ENCODE measurements around the gene CHPF2.

Gene CHPF2

DNA sequence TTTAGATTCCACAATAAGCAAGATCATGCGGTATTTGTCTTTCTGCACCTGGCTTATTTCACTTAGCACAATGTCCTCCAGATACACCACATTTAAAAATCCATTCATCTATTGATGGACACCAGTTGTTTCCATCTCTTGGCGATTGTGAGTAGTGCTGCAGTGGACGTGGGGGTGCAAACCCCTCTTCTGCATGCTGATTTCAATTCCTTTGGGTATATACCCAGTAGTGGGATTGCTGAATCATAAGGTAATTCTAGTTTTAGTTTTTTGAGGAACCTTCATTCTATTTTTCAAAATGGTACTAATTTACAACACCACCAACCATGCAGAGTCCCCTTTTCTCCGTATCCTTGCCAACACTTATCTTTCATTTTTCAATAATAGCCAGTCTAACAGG, 43.2 kb upstream of the CHPF2 start:
- no peak overlapping the region for H3K4me3 ChIP-seq (ENCODE audit: control insufficient read depth, low read depth, low read length)
- DNase-seq (ENCODE audit: low read depth), result no peak
- TF ChIP-seq, protein P1, sequence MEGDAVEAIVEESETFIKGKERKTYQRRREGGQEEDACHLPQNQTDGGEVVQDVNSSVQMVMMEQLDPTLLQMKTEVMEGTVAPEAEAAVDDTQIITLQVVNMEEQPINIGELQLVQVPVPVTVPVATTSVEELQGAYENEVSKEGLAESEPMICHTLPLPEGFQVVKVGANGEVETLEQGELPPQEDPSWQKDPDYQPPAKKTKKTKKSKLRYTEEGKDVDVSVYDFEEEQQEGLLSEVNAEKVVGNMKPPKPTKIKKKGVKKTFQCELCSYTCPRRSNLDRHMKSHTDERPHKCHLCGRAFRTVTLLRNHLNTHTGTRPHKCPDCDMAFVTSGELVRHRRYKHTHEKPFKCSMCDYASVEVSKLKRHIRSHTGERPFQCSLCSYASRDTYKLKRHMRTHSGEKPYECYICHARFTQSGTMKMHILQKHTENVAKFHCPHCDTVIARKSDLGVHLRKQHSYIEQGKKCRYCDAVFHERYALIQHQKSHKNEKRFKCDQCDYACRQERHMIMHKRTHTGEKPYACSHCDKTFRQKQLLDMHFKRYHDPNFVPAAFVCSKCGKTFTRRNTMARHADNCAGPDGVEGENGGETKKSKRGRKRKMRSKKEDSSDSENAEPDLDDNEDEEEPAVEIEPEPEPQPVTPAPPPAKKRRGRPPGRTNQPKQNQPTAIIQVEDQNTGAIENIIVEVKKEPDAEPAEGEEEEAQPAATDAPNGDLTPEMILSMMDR (IDR thresholded peaks at IDR 0.05; ENCODE audit: control insufficient read depth, insufficient read depth, low read depth, low read length, missing control alignments), result no peak

DNA sequence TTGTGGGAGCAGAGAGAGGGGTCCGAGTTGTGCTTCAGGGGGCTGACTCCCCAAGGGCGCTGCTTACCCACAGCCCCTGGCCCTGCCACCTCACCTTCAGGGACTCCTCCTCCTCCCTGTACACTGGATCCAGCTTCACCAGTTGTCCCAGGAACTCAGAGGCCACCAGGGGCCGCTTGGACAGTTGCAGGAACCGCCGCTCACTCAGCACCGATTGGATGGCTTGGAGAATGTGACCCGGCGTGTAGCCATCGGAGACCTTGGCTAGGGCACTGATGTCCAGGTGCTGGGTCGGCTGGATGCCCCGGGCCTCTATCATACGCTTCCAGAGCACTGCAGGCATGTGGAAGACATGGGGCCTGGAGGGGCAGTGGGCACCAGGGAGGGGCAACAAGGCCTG, 40.7 kb upstream of the CHPF2 start:
- no peak overlapping the region for H3K4me3 ChIP-seq (ENCODE audit: control insufficient read depth, low read depth, low read length)
- DNase-seq (ENCODE audit: low read depth), result no peak
- TF ChIP-seq, protein P1 (IDR thresholded peaks at IDR 0.05; ENCODE audit: control insufficient read depth, insufficient read depth, low read depth, low read length, missing control alignments), result no peak

DNA sequence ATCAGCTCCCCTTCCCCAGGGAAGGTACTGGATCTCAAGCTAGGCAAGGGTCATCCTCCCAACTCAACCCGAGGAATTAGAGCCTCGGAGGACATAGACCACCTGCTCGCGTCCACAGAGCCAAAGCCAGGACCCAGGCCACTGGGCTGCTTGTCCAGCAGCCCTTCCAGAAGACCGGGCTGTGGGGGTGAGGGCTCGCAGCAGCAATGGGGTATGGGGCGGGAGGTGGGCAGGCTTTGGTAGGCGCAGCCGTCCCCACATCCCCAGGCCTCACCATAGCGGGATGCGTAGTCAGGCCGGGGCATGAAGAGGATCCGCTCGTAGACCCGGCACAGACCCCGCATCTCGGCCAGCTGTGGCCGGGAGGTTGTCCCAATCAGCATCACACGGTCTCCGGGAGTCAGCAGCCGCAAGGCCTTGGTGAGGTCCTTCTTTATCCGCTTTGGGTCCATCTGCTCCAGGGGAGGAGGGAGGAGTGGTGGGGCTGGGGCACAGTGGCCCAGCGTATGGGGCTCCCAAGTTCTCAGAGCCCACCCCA, 40.2 kb upstream of the CHPF2 start:
- TF ChIP-seq, protein P1 (IDR thresholded peaks at IDR 0.05; ENCODE audit: control insufficient read depth, insufficient read depth, low read depth, low read length, missing control alignments), result no peak
- DNase-seq (ENCODE audit: low read depth), result no peak

DNA sequence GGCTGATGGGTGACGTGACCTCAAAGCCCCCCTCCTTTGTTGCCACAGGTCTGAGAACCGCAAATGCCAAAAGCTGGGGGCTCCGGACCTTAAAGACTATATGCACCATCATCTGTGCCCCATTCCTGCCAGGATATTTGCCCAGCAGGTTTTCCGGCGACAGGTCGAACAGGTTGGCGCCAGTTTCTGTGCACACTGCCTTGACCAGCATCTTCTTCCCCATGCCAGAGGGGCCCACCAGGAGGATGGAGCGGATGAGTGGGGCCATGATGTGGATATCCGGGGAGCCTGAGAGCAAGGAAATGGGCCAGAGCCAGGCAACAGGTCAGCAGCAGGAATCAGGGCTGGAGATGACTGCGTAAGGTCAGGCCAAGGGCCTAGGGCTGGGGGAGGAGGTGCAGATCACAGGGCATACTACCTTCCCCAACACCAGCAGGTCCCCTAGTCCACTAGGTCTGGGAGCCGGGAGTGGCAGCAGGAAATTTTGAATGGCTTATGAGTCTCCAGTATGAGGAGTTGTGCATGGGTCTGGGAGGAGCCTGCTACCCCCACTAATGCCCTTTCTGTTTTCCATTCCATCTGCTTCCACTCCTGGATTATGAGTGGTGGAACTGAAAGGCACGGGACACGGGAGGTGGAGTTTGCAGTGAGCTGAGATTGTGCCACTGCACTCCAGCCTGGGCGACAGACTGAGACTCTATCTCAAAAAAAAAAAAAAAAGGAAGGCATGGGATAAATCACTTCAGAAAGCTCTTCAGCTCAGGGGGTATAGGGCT, 38.9 kb upstream of the CHPF2 start:
- no peak for DNase-seq (ENCODE audit: low read depth)
- TF ChIP-seq, protein P1 (IDR thresholded peaks at IDR 0.05; ENCODE audit: control insufficient read depth, insufficient read depth, low read depth, low read length, missing control alignments), result no peak
- no peak overlapping the region for H3K4me3 ChIP-seq (ENCODE audit: control insufficient read depth, low read depth, low read length)

More for the DNA sequence above, 40.2 kb upstream of the CHPF2 start:
- no peak overlapping the region for H3K4me3 ChIP-seq (ENCODE audit: control insufficient read depth, low read depth, low read length)

DNA sequence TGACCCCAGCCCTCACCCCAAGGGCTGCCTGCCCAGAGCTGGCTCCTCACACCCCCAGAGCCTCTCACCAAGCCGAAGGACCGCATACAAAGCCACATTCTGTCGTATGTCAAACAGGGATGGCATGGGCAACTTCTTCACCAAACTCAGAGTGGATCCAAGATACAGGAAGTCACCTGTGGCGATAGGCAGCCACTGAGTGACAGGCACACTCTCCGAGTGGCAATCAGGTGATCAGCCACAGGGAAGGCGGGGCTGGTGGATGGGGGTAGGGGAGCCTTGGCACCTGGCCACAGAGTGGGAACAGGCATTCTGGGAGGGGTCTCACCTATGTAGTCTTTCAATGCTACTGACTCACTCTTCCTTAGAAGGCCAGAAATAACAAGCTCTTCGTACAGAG, 38.1 kb upstream of the CHPF2 start:
- no peak overlapping the region for H3K4me3 ChIP-seq (ENCODE audit: control insufficient read depth, low read depth, low read length)
- DNase-seq (ENCODE audit: low read depth), result no peak
- TF ChIP-seq, protein P1 (IDR thresholded peaks at IDR 0.05; ENCODE audit: control insufficient read depth, insufficient read depth, low read depth, low read length, missing control alignments), result no peak

DNA sequence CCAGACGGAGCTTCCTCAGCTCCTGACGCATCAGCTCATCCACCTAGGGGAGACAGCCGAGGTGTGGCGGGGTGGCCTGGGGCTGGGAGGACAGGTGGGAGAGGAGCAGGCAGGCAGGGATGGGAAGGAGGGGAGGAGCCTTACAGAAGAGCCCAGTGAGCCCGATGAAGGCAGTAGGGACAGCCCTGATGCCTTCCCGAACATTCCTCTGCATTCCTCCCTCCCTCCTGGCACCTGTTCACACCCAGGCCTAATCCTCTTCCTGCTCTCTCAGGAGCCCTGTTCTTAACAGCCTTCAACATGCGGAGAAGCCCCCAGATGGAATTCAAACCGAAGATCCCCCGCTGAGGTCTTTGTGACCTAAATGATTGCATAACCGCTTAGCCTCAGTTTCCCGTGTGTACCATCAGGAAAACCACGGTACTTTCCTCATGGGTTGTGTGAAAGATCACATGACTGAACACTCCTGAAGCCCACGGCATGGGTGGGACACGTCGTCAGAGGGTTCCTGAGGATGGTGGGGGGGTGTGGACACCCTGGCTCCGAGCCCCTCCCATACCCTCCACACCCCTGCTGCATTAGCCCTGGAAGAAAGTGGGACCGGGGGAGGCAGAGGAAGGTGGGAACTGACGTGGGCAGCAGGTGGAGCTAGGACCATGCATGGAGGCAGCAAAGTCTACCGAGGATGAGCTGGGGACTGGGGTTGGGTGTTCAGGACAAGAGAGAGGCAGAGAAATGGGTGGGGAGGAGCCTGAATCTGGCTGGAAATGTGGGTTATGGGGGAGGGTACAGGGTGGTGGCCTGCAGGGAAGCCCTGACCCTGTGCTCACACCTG, 36.5 kb upstream of the CHPF2 start:
- TF ChIP-seq, protein P1 (IDR thresholded peaks at IDR 0.05; ENCODE audit: control insufficient read depth, insufficient read depth, low read depth, low read length, missing control alignments), result no peak
- no peak for DNase-seq (ENCODE audit: low read depth)
- H3K4me3 ChIP-seq (ENCODE audit: control insufficient read depth, low read depth, low read length), result no peak overlapping the region
